ENCODE measurements around the gene TSC22D3.

Gene TSC22D3

GRCh38 chrX:107738768-107739167 lies 36.8 kb downstream of the TSC22D3 start:
- TF ChIP-seq SIN3A (IDR thresholded peaks at IDR 0.05; ENCODE audit: borderline replicate concordance, insufficient read depth, low read length) (no peak), REST (IDR thresholded peaks at IDR 0.05; ENCODE audit: insufficient read depth in 1 of 2, low read depth in 2 of 2, low read length in 2 of 2) (no peak), POLR2AphosphoS5 (IDR thresholded peaks at IDR 0.05; ENCODE audit: low read depth, low read length) (no peak), TAF1 (IDR thresholded peaks at IDR 0.05; ENCODE audit: borderline replicate concordance, insufficient read depth, low read length) (no peak), FOXP2 (optimal IDR thresholded peaks at IDR 0.05; ENCODE audit: borderline replicate concordance, extremely low read depth, extremely low read length, insufficient read depth) (no peak)

- TF ChIP-seq REST (IDR thresholded peaks at IDR 0.05; ENCODE audit: insufficient read depth in 1 of 2, low read depth in 2 of 2, low read length in 2 of 2) (no peak), SIN3A (IDR thresholded peaks at IDR 0.05; ENCODE audit: borderline replicate concordance, insufficient read depth, low read length) (no peak), FOXP2 (optimal IDR thresholded peaks at IDR 0.05; ENCODE audit: borderline replicate concordance, extremely low read depth, extremely low read length, insufficient read depth) (no peak)
Observed at GRCh38 chrX:107738272-107738671, 37.3 kb downstream of the TSC22D3 start.

- no peak for TF ChIP-seq TAF1 (IDR thresholded peaks at IDR 0.05; ENCODE audit: borderline replicate concordance, insufficient read depth, low read length)
- TF ChIP-seq REST (IDR thresholded peaks at IDR 0.05; ENCODE audit: insufficient read depth in 1 of 2, low read depth in 2 of 2, low read length in 2 of 2): no peak
- TF ChIP-seq FOXP2 (optimal IDR thresholded peaks at IDR 0.05; ENCODE audit: borderline replicate concordance, extremely low read depth, extremely low read length, insufficient read depth): no peak
- no peak for TF ChIP-seq SIN3A (IDR thresholded peaks at IDR 0.05; ENCODE audit: borderline replicate concordance, insufficient read depth, low read length)
- no peak for TF ChIP-seq POLR2AphosphoS5 (IDR thresholded peaks at IDR 0.05; ENCODE audit: low read depth, low read length)
Observed at GRCh38 chrX:107736781-107737531, 38.6 kb downstream of the TSC22D3 start.

GRCh38 chrX:107734646-107735045 lies 40.9 kb downstream of the TSC22D3 start:
- TF ChIP-seq FOXP2 (optimal IDR thresholded peaks at IDR 0.05; ENCODE audit: borderline replicate concordance, extremely low read depth, extremely low read length, insufficient read depth) (no peak), SIN3A (IDR thresholded peaks at IDR 0.05; ENCODE audit: borderline replicate concordance, insufficient read depth, low read length) (no peak), TAF1 (IDR thresholded peaks at IDR 0.05; ENCODE audit: borderline replicate concordance, insufficient read depth, low read length) (no peak), POLR2AphosphoS5 (IDR thresholded peaks at IDR 0.05; ENCODE audit: low read depth, low read length) (no peak), REST (IDR thresholded peaks at IDR 0.05; ENCODE audit: insufficient read depth in 1 of 2, low read depth in 2 of 2, low read length in 2 of 2) (no peak)

Measured in PFSK-1 (cell line).